ENCODE data around the gene IL18R1.

- TF ChIP-seq CTCF (IDR thresholded peaks at IDR 0.05) (no peak), POLR2A (IDR thresholded peaks at IDR 0.05) (no peak)
Measured at GRCh38 chr2:102392942-102393341, 37.3 kb downstream of the IL18R1 start.
